ENCODE measurements around the gene PTPRE. TPM values are rescaled to one million over a fixed set of nuclear protein-coding genes. Genes with fewer than 3 reads are reported as not detected.

The PTPRE gene
- total RNA-seq, 4 donors from 2014 or later = 28.1 to 89.7 (median 54.2) TPM

DNA sequence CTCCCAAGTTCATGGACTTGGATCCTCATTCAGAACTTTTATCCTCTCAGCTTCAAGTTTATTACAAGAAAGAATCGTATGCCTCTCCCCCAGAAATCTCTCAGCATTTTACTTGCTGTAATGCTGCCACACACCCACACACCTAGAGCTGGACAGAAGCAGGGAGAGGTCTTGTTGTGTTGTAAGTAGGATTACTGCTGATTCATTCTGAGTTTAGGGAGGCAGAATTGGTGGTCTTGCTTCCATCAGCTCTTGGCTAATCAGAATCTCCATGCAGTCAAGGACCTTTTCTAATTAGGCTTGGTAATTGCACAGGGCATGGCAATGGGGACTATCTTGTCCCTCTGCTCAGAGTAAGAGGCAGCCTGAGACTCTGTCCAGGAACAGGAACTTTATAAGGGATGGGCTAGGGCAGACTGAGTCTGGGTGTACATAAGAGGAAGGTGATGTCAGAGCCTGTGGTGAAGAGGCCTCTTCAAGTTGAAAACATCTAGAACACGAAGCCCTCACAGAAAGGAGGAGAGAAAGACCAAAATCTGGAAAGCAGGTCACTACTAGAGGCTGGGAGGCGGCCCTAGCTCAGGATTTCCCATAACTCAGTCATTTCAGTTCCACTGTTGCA is 7.0 kb upstream of the PTPRE start:
- ATAC-seq (ENCODE audit: low FRiP score) = no peak
- no peak for DNase-seq (ENCODE audit: low spot score)
- TF ChIP-seq, protein P1, sequence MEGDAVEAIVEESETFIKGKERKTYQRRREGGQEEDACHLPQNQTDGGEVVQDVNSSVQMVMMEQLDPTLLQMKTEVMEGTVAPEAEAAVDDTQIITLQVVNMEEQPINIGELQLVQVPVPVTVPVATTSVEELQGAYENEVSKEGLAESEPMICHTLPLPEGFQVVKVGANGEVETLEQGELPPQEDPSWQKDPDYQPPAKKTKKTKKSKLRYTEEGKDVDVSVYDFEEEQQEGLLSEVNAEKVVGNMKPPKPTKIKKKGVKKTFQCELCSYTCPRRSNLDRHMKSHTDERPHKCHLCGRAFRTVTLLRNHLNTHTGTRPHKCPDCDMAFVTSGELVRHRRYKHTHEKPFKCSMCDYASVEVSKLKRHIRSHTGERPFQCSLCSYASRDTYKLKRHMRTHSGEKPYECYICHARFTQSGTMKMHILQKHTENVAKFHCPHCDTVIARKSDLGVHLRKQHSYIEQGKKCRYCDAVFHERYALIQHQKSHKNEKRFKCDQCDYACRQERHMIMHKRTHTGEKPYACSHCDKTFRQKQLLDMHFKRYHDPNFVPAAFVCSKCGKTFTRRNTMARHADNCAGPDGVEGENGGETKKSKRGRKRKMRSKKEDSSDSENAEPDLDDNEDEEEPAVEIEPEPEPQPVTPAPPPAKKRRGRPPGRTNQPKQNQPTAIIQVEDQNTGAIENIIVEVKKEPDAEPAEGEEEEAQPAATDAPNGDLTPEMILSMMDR (IDR thresholded peaks at IDR 0.05) = no peak

DNA sequence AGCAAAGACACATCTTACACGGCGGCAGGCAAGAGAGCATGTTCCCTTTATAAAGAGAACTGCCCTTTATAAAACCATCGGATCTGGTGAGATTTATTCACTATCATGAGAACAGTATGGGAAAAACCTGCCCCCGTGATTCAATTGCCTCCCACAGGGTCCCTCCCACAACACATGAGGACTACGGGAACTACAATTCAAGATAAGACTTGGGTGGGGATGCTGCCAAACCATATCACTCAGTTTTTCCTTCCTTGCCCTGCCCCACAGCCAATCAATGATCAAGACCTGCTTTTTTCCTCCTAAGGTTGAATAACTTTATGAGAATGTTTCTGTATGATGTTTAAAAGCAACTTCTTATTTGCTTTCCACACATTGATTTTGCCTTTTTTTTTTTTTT is 3.1 kb upstream of the PTPRE start:
- ATAC-seq (ENCODE audit: low FRiP score) = no peak
- no peak for DNase-seq (ENCODE audit: low spot score)
- TF ChIP-seq, protein P1 (IDR thresholded peaks at IDR 0.05) = no peak

DNA sequence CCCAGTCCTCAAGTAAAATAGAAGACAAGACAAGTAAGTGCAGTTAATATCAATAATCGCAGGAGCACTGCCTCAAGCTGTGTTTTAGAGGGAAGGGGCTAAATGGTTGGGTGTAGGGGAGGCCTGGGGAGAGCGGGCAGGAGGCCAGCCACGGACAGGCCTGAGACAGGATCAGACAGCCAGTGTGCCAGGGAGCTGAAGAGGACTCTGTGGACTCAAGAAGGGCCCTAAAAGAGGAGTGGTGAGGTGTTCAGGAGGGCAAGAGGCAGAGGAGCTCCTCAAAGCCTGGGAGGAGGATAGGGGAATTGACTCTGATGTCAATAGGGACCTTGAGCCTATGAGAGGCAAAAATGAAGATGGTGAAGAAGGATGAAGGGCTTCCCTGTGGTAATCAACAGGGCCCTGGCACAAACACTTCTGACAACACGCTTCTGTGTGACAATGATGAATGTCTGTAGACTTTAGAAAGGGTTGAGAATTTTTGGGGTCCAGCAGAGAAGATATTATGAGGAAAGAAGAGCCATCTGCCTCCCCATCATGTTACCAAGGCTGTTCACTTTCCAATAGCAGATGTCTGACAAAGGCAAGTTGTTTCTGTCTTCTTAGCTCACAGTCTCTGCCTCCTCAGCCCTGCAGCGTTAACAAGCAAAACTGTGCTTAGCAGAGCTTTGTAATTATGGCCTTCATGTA is 2.4 kb upstream of the PTPRE start:
- TF ChIP-seq, protein P1 (IDR thresholded peaks at IDR 0.05) = no peak
- ATAC-seq (ENCODE audit: low FRiP score) = no peak
- no peak for DNase-seq (ENCODE audit: low spot score)

DNA sequence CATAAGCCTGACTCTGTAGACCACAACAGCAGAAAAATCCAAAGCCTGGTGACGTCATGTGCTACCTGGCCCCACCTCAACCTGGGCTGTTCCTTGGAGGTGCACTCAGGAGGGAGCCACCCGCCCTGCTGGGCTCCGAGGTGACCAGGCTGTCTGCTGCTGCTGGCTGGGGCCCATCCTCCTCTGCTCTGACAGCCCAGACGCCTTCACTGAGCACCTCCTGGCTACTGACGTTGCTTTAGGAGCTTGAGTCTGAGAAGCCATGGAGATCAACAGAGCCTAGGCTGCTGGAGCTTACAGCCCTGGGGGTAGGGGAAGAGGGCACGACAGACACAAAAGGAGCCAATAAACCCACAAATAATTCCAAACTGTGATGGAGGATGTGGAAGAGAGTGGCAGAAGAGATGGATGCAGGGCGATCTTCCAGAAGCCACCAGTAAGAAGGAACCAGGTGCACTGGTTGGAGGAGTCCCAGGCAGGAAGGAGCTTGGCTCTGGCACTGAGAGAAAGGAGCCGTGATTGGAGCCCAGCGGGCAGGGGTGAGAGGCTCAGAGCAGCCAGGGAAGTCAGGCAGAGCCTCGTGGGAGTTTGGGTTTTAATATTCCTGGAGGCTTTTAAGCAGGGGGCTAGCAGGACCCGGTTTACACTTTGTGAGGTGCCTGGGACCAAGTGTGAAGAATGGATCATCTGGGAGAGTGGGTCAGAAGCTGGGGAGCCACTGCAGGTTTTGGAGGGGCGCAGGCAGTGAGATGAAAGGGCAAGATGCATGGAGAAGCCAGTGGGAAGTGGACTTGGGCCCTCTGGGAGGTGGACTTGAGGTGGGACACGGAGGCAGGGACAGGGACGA is 1.7 kb upstream of the PTPRE start:
- DNase-seq (ENCODE audit: low spot score) (no peak), ATAC-seq (ENCODE audit: low FRiP score) (no peak)
- TF ChIP-seq, protein P1 (IDR thresholded peaks at IDR 0.05) = no peak

DNA sequence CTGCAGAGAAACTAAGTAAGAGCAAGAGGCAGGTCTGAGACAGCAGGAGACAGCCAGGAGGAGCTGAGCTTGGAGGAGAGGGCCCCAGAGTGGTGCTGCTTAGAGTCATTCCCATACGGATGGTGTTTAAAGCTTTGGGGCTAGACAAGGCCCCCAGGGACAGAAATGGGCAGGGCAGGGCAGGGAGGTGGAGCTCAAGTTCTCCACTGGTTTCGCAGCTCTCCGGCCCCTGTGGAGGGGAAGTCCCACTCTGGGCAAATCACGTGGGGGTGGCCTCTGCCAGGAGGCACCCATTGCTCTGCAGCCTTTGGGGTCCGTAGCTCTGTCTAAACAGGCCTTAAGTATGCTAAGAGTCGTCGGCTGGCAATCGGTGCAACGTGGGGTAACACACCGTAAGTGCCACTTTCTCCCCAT is 1.0 kb upstream of the PTPRE start:
- ATAC-seq (ENCODE audit: low FRiP score) (no peak), DNase-seq (ENCODE audit: low spot score) (no peak)
- TF ChIP-seq, protein P1 (IDR thresholded peaks at IDR 0.05) = no peak

DNA sequence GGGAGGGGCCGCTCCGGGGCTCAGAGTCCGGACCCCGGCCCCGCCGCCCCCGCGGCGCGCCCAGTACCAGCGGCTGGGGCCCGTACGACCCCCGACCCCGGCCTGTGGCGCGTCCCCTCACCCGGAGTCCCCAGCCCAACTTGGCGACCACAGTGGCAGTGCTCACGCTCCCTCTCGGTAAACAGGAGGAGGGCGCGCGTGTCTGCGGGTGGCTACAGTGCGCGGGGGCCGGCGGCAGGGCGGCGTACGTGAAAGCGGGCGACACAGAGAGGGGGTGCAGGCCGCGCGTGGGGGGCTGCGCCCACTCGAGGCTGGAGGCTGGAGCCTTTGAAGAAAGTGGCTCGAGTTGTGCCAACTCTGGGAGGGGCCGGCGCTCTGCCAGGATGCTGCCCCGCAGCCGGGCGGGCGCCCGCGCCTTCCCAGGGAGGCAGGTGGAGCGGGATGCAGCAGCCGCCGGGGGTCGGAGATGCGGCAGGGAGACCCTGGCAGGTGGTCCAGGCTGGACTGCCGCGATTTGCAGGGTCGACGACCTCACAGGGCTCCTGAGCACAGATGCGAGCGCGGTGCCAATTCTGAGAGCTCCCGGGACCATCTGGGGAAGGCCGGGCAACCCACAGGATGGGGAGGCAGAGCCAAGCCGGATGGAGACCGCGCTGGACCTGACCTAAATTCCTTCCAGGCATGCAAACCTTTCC is 655 bp downstream of the PTPRE start:
- ATAC-seq (ENCODE audit: low FRiP score) = peak; percentile 37
- DNase-seq (ENCODE audit: low spot score) = no peak
- TF ChIP-seq, protein P1 (IDR thresholded peaks at IDR 0.05) = no peak

Measured in omental fat pad (tissue), 4 donors.